GDM1 (cell line): Measurements from ENCODE around the gene SNX22.

ENCODE experiments used
- DNase-seq: peaks from one replicate; lab custom pipeline; 2025; lab: John Stamatoyannopoulos, UW

The SNX22 gene

DNA sequence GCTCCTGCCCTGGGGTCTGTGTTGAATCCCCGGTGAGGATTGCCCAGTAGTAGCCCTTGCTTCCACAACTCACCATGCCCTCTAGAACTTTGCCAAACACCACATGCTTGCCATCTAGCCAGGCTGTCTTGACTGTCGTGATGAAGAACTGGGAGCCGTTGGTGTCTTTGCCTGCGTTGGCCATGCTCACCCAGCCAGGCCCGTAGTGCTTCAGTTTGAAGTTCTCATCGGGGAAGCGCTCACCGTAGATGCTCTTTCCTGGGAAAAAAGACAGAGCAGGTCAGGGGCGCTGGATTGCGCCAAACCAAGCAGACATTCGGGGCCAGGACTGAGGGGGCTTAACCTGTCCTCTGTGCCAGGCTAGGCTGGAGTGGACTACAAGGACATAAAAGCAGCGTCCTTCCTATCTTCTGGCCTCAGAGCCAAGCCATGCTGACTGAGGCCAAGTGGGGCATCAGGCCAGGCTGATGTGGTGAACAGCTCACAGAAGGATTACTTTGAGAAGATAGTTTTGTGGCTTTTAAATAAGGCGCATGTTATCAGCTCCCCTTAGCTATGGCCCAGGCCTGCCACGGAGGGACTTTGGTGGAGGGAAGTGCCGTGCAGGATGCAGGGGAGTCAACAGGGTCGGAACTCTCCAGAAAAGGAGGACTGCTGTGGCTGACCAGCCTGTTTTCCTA, 5.3 kb downstream of the SNX22 start:
- DNase-seq, result no peak

- no peak for DNase-seq
Observed at GRCh38 chr15:64157599-64158125, 6.1 kb downstream of the SNX22 start.

GRCh38 chr15:64158363-64159134, 7.0 kb downstream of the SNX22 start:
- DNase-seq, result no peak

DNA sequence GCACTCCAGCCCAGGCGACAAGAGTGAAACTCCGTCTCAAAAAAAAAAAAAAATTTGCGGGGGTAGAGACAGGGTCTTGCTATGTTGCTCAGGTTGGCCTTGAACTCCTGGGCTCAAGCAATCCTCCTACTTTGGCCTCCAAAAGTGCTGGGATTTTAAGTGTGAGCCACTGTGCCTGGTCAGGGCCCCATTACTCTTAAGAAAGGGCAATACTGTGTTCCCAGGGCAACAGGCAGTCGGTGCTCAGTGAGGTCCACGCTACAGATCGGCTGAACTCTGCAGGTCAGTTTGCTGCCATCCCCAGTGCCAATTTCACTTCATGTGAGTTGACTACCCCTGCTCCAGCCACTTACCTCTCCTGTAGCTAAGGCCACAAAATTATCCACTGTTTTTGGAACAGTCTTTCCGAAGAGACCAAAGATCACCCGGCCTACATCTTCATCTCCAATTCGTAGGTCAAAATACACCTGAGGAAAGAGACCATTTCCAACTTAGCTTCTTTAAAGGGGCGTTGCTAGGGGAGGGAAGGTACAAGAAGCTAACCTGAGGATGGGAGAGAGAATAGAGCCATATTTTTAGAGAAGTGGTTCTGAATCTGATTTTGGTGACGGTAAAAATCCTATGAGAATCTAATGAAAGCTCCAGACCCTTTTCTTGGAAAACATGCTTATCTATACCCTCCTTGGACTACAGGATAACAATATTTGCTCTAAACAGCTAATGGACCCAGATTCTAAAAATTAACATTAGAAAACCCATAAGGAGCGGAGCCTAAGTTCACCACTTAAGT, 10.4 kb downstream of the SNX22 start:
- DNase-seq, result no peak

DNA sequence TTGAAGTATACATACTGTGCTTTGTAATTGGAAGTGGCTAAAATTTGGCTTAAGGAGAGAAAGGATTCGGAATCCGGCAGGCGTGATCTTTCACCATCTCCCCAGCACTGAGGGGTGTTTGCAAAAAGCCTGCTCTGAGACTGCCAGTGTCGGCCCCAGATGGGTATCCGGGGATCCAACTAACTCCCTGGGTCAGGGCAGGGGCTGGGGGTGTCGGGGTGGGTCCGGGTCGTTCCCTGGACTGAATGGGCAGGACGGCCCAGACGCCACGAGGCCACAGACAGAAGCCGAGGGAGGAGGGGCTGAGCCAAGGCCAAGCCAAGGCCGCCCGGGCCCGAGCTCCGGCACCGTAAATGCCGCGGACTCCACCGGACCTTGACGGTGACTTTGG, 10.9 kb downstream of the SNX22 start:
- no peak for DNase-seq

GRCh38 chr15:64162869-64163658, 11.5 kb downstream of the SNX22 start, which contains the start of gene PPIB:
PPIB (minus strand) TSS chr15:64163022; CDS start chr15:64162986, 36 bp downstream.
- peak; percentile 99 for DNase-seq

GRCh38 chr15:64163659-64164362, 12.3 kb downstream of the SNX22 start:
- DNase-seq, result no peak

GRCh38 chr15:64164436-64164835, 12.9 kb downstream of the SNX22 start:
- DNase-seq, result no peak

DNA sequence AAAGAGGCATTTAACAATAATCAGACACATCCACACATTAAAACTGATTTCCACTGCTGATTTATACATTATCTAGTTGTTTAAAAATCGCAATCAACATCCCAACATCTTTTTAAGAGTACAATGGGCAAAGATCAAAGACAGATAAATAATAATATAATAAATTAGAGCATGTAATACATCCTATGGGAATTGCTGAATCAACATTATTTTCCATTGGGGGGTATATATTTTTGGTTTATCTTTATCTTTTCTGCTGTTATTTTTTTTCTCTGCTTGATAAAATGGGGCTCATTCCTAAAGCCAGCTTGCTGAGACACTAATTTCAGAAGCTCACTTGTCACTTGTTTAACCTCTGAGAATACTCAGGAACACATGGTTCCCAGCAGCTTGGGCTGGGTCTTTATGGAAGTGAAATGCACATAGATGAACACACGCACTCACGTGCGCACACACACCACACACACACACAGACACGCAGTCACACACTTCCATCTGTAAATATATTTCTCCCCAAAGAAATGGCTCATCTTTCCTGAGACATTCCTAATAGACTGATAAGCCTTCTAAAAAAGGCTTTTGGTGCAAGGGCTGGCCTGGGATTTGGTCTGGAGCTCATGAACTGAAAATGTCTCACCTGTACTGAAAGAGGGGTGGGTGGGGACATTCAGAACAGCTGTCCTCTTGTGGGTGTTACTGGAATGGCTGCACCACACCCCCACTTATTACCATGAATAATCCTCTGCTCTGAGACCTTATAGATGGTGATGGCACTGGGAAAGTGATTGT, 14.8 kb downstream of the SNX22 start:
- DNase-seq, result no peak

- no peak for DNase-seq
Observed at GRCh38 chr15:64180235-64180824, 28.8 kb downstream of the SNX22 start.

DNA sequence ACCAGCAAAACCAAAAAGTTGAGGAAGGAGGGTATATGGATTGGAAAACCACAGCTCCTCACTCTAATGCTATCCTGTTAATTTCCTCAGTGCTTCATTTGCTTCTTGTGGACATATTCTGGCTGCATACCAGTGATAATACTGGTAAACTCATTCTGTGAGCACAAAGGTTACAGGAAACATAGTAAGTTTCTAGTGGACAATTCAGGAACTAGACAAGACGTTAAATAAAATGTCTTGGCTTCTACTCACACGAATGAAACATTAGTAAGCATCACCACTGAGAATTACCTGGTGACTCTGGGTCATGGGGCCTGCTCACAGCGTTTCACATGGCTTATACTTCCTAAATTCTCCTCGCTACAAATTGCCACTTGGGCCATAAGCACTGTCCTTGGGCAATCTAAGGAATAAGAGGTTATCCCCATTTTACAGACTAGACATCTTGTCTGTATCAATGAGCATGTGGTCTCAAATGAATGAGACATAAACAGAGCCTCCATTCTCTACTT, 31.4 kb downstream of the SNX22 start:
- DNase-seq, result no peak

DNA sequence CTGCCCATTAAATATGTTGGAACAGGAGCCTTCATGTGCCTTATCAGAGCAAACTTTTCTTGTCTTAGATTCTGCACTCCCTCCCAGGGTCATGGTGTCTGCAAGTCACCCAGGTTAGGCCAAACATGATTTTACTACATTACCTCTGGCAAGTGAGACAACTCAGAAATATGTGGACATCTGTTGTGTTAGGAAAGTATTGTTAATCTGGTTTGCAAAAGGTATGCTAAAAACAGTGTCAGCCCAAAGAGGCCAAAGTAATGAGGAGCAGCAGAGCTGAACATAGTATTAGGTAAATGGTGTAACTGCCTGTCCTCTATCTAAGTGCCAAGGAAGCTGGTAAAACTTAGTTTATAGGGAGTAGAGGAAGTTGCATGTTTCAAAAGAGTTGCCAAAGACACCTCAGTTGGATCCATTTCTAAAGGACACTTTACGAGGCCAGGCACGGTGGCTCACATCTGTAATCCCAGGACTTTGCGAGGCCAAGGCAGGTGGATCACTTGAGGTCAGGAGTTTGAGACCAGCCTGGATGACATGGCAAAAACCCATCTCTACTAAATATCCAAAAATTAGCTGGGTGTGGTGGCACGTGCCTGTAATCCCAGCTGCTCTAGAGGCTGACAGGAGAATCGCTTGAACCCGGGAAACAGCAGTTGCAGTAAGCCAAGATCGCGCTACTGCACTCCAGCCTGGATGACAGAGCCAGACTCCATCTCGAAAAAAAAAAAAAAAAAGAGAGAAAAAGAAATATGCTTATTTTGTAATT, 33.8 kb downstream of the SNX22 start:
- no peak for DNase-seq

GRCh38 chr15:64187396-64188191, 36.1 kb downstream of the SNX22 start:
- no peak for DNase-seq

- DNase-seq, result no peak
Observed at GRCh38 chr15:64191971-64192830, 40.7 kb downstream of the SNX22 start.

DNA sequence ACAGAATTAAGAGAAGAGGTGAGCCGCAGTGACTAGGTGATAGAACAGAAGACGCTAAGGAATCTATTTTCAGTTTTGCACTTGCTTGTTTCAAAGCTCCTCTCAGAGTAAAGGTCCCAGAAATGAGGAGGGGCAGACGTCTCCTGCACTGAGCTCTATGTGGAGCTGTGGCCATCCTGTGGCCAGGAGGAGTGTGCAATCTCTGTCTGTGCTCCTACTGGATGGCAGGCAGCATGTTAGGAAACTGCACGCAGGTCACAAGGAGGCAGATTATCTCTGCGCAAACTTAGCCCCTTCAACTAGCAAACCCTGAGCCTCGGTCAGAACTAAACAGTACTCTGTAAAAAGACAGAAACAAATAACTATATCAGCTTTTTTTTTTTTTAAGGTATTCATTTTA, 42.4 kb downstream of the SNX22 start:
- DNase-seq, result no peak

DNA sequence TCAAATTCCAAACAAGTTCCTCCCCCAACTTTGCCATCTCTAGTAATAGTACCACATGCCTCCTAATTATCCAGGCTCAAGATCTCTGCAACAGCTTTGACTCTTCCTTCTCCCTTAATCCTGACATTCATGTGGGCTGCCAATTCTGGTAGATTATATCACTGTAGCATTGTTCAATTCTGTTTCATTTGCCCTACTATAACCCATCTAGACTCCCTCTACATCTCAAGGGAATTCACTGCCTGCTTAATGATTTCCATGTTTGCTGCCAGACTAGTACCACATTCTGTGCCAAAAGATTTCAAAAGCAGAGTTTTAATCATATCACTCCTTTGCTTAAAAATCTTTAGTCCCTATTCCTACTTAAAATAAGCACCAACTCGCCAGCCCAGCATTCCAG, 45.9 kb downstream of the SNX22 start:
- no peak for DNase-seq

DNA sequence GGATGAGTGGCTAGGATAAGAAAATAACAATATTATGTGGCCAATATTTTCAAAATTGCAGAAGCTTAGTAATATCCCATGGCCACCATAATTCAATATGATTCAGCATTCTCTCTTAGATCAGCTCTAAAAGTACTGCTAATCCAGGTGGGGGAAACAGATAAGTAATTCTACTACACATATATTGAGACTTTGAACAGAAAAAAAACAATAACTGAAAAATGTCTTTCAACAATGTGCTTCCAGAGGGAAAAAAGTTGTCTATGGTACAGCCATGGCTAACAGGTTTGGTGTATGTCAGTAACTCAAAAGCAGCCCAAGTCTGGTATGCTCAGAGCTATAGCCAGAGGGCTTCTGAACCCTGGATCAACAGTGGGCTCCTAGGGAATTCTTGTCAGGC, 53.7 kb downstream of the SNX22 start:
- no peak for DNase-seq
